ENCODE measurements around the gene KCNIP4. TPM values are rescaled to one million over a fixed set of nuclear protein-coding genes. Genes with fewer than 3 reads are reported as not detected.

Gene KCNIP4
- total and polyA plus RNA-seq, 2 experiments from 2014 or later = 0.65 TPM; not detected in 1

- Histone ChIP-seq H3K4me3 (no peak overlapping the region), H3F3A (ENCODE audit: insufficient read depth) (no peaks in the 10 kb centered on the region), H3K79me2 (ENCODE audit: insufficient read depth) (no peaks in the 10 kb centered on the region), H3K36me3 (ENCODE audit: low read depth) (no peaks in the 10 kb centered on the region), H2AFZ (0 out of 2 replicates have a peak overlapping the region, but pooled peaks have one; percentile 3), H3K27ac (no peak overlapping the region), H3K9me2 (ENCODE audit: insufficient read depth) (no peaks in the 10 kb centered on the region), H3K9ac (no peak overlapping the region), H4K20me1 (ENCODE audit: insufficient read depth) (no peaks in the 10 kb centered on the region), H3K27me3 (replicated peaks; ENCODE audit: insufficient read depth) (no peaks in the 10 kb centered on the region), H3K4me2 (ENCODE audit: unreplicated experiment) (no peak overlapping the region), H3K4me1 (ENCODE audit: insufficient read depth) (peaks cover 9% of the 10 kb centered on the region; the same call in 1 of the 2 replicates), H3K9me3 (ENCODE audit: low read depth) (peaks cover 2% of the 10 kb centered on the region)
- in situ Hi-C loops (cut with MboI) = no loop called here
- TF ChIP-seq EZH2phosphoT487 (IDR thresholded peaks at IDR 0.05; ENCODE audit: insufficient read depth, low read depth) (no peak), EZH2 (IDR thresholded peaks at IDR 0.05; ENCODE audit: insufficient read depth, poor library complexity, severe bottlenecking) (no peak)
- DNase-seq = peak; percentile 9
- 11 to 12% methylated on average over 1 of the region's 1 CpG for WGBS, 2 experiments (ENCODE audit: low coverage in 1 of 2, low lambda C conversion rate in 2 of 2, missing lambda C conversion rate in 2 of 2)
Measured at GRCh38 chr4:21819086-21819485, 129.5 kb downstream of the KCNIP4 start.

DNA sequence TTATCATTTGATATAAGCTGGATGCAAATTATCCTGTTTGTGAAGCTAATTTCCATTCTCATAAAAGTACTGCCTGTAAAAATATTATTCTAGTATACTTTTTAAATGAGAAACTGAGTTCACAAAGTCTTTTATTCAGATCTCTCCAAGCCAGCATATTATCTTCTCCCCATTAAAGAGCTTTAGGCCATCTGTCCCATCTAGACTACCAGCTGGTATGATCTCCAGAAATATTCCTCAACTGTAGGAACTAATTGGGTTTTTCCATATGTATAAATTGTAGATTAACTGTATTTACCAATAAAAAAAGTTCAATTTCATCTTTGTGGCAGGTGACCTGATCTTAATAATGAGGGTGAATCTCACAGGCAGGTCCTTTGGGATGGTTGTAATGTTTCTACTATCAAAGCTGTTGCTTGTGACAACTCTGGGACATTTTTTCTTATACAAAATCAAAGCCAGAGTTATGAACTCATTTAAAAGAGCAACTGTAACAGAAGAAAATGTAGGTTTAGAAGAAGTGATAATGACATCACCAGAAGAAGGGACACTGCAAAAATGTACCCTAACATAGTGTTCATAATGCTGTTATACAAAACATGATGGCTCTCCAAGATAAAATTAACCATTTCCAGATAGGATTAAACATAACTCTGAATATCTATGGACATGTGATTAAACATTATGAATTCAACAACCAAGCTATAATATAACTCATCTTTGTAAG is 132.8 kb downstream of the KCNIP4 start:
- Histone ChIP-seq H3K9me2 (ENCODE audit: insufficient read depth) (no peaks in the 10 kb centered on the region), H3K79me2 (ENCODE audit: insufficient read depth) (no peaks in the 10 kb centered on the region), H3K4me1 (ENCODE audit: insufficient read depth) (peaks cover 19% of the 10 kb centered on the region), H3K36me3 (ENCODE audit: low read depth) (no peaks in the 10 kb centered on the region), H4K20me1 (ENCODE audit: insufficient read depth) (no peaks in the 10 kb centered on the region), H3K4me2 (ENCODE audit: unreplicated experiment) (no peak overlapping the region), H3K9me3 (ENCODE audit: low read depth) (peaks cover 2% of the 10 kb centered on the region), H3K9ac (no peak overlapping the region), H3F3A (ENCODE audit: insufficient read depth) (peaks cover 16% of the 10 kb centered on the region; the same call in 1 of the 2 replicates), H3K27ac (no peak overlapping the region), H3K27me3 (replicated peaks; ENCODE audit: insufficient read depth) (no peaks in the 10 kb centered on the region), H3K4me3 (no peak overlapping the region), H2AFZ (no peak overlapping the region)
- DNase-seq = no peak
- no peak for TF ChIP-seq EZH2phosphoT487 (IDR thresholded peaks at IDR 0.05; ENCODE audit: insufficient read depth, low read depth)
- no peak for TF ChIP-seq EZH2 (IDR thresholded peaks at IDR 0.05; ENCODE audit: insufficient read depth, poor library complexity, severe bottlenecking)
- in situ Hi-C loops (cut with MboI) = no loop called here

DNA sequence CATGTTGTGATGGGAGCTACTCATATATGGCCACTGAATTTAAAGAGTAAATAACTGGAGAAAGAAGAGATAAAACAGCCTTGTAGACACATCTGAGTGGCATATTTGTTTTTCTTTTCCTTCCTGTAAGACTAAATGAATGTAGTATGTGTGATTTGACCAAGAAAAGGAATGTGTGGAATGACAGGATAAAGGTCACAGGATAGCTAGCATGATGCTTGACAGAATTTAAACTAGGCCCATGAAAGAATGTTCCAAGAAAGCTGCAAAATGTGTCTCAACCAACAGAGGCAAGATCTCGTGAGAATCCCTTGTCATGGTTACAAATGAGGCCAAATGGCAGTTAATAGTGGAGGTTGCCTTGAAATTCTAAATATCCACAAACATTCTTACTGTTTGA is 137.0 kb downstream of the KCNIP4 start:
- no peak overlapping the region for H3K27ac ChIP-seq
- 0 out of 2 replicates have a peak overlapping the region, but pooled peaks have one; percentile 4 for H2AFZ ChIP-seq
- no peaks in the 10 kb centered on the region for H3K36me3 ChIP-seq (ENCODE audit: low read depth)
- H3K9me2 ChIP-seq (ENCODE audit: insufficient read depth) = no peaks in the 10 kb centered on the region
- H3K27me3 ChIP-seq (replicated peaks; ENCODE audit: insufficient read depth) = no peaks in the 10 kb centered on the region
- TF ChIP-seq EZH2phosphoT487 (IDR thresholded peaks at IDR 0.05; ENCODE audit: insufficient read depth, low read depth) (no peak), EZH2 (IDR thresholded peaks at IDR 0.05; ENCODE audit: insufficient read depth, poor library complexity, severe bottlenecking) (no peak)
- 26 to 50% methylated on average over 1 of the region's 1 CpG for WGBS, 2 experiments (ENCODE audit: low coverage in 1 of 2, low lambda C conversion rate in 2 of 2, missing lambda C conversion rate in 2 of 2)
- no peaks in the 10 kb centered on the region for H4K20me1 ChIP-seq (ENCODE audit: insufficient read depth)
- in situ Hi-C loops (cut with MboI) = no loop called here
- H3K4me1 ChIP-seq (ENCODE audit: insufficient read depth) = peaks cover 10% of the 10 kb centered on the region
- peak overlapping the region; percentile 9 for H3K4me2 ChIP-seq (ENCODE audit: unreplicated experiment)
- peaks cover 17% of the 10 kb centered on the region; the same call in 1 of the 2 replicates for H3F3A ChIP-seq (ENCODE audit: insufficient read depth)
- H3K9me3 ChIP-seq (ENCODE audit: low read depth) = no peaks in the 10 kb centered on the region
- no peaks in the 10 kb centered on the region for H3K79me2 ChIP-seq (ENCODE audit: insufficient read depth)
- DNase-seq = peak; percentile 44
- H3K4me3 ChIP-seq = no peak overlapping the region
- no peak overlapping the region for H3K9ac ChIP-seq

- no peaks in the 10 kb centered on the region for H3K9me3 ChIP-seq (ENCODE audit: low read depth)
- peaks cover 26% of the 10 kb centered on the region for H3F3A ChIP-seq (ENCODE audit: insufficient read depth)
- H3K36me3 ChIP-seq (ENCODE audit: low read depth) = no peaks in the 10 kb centered on the region
- H3K4me1 ChIP-seq (ENCODE audit: insufficient read depth) = peaks cover 30% of the 10 kb centered on the region
- H3K9ac ChIP-seq = no peak overlapping the region
- in situ Hi-C loops (cut with MboI) = no loop called here
- H3K27ac ChIP-seq = no peak overlapping the region
- H3K79me2 ChIP-seq (ENCODE audit: insufficient read depth) = no peaks in the 10 kb centered on the region
- no peaks in the 10 kb centered on the region for H3K9me2 ChIP-seq (ENCODE audit: insufficient read depth)
- TF ChIP-seq EZH2phosphoT487 (IDR thresholded peaks at IDR 0.05; ENCODE audit: insufficient read depth, low read depth) = no peak
- no peak for TF ChIP-seq EZH2 (IDR thresholded peaks at IDR 0.05; ENCODE audit: insufficient read depth, poor library complexity, severe bottlenecking)
- H3K4me3 ChIP-seq = no peak overlapping the region
- DNase-seq = no peak
- no peaks in the 10 kb centered on the region for H4K20me1 ChIP-seq (ENCODE audit: insufficient read depth)
- WGBS, 2 experiments (ENCODE audit: low coverage in 1 of 2, low lambda C conversion rate in 2 of 2, missing lambda C conversion rate in 2 of 2) = 41 to 55% methylated on average over 3 of the region's 3 CpGs
- H2AFZ ChIP-seq = no peak overlapping the region
- H3K4me2 ChIP-seq (ENCODE audit: unreplicated experiment) = no peak overlapping the region
- H3K27me3 ChIP-seq (replicated peaks; ENCODE audit: insufficient read depth) = no peaks in the 10 kb centered on the region
Measured at GRCh38 chr4:21806991-21807390, 141.6 kb downstream of the KCNIP4 start.

Data from GM23248 (cell line).